Activated naive CD4-positive, alpha-beta T cell treated with anti-CD3 and anti-CD28 coated beads, Interleukin-2, amount 10 ng/mL, durations not matched to agents 7 days and 5 days (primary cell): Measurements from ENCODE around the gene COPG2.
"Not testable (repeated sequence)": the region's sequence is repeated elsewhere in the genome, so short reads cannot be mapped to it uniquely, and the experiment has no call there.

Experiments
- CTCF ChIA-PET: fragments of 350-600 bp; sonication (Branson Sonifier 250); formaldehyde crosslinking; loops from one replicate; lab custom pipeline; 2021; ENCODE audit warnings: antibody characterized with exemption; lab: Charles Lee
- DNase-seq: peaks from one replicate; pipeline ENCODE4 v3.0.0-alpha.2; 2020
- H3K27ac Mint-ChIP-seq: one replicate; pipeline ENCODE4 v1.8.0; 2021; ENCODE audit warnings: mild to moderate bottlenecking, moderate library complexity, mixed read lengths
- H3K27me3 Mint-ChIP-seq: one replicate; pipeline ENCODE4 v1.8.0; 2021; ENCODE audit warnings: mild to moderate bottlenecking, mixed read lengths
- H3K36me3 Mint-ChIP-seq: one replicate; pipeline ENCODE4 v1.8.0; 2021; ENCODE audit warnings: mixed read lengths
- H3K4me1 Mint-ChIP-seq: one replicate; pipeline ENCODE4 v1.8.0; 2021; ENCODE audit warnings: mixed read lengths
- H3K4me3 Mint-ChIP-seq: one replicate; pipeline ENCODE4 v1.8.0; 2021; ENCODE audit warnings: mild to moderate bottlenecking, moderate library complexity, mixed read lengths
- H3K9me3 Mint-ChIP-seq: one replicate; pipeline ENCODE4 v1.8.0; 2021; ENCODE audit warnings: mixed read lengths

COPG2 gene, protein sequence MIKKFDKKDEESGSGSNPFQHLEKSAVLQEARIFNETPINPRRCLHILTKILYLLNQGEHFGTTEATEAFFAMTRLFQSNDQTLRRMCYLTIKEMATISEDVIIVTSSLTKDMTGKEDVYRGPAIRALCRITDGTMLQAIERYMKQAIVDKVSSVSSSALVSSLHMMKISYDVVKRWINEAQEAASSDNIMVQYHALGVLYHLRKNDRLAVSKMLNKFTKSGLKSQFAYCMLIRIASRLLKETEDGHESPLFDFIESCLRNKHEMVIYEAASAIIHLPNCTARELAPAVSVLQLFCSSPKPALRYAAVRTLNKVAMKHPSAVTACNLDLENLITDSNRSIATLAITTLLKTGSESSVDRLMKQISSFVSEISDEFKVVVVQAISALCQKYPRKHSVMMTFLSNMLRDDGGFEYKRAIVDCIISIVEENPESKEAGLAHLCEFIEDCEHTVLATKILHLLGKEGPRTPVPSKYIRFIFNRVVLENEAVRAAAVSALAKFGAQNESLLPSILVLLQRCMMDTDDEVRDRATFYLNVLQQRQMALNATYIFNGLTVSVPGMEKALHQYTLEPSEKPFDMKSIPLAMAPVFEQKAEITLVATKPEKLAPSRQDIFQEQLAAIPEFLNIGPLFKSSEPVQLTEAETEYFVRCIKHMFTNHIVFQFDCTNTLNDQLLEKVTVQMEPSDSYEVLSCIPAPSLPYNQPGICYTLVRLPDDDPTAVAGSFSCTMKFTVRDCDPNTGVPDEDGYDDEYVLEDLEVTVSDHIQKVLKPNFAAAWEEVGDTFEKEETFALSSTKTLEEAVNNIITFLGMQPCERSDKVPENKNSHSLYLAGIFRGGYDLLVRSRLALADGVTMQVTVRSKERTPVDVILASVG

DNA sequence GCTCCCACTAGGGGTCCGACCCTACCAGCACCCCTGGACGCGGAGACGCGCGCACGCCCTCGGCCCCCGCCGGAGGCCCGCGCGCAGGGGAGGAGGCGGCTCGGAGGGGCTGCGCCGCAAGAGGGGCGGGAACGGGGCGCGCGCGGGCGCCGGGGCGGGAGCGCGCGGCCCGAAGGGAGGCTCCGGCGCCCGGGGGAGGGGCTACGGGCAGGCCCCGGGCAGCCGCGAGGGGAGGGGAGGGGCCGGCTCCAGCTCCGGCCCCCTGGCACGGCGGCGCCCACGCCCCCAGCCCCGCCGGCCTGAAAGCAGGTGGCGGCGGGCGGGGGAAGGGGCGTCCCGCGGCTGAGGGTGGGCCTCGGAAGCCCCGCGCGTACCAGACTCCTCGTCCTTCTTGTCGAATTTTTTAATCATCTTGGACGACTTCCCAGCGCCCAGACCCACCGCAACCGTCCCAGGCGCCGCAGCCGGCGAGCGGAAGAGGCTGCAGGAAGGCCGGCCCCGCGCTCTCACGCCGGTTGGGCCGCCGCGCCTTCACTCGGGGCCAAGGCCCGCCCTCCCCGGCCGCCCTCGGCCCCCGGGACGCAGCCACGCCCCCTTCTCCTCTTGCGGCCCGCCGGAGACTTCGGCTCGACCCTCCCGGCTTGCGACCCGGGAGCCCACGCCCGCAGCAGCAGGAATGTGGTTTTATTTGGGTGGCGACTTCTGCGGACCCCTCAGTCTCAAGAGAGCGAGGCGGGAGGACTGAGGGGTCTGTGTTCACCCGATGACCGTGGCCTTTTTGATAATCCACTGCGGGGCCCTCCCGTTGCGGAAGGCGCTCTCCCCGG lies at the start of gene COPG2:
Gene COPG2 (minus strand): TSS at position 491 of the 827 bp plus-strand sequence. CDS start 80 bp downstream, at position 411.
- peak within 1 kb of the TSS; percentile 88 for H3K4me3 Mint-ChIP-seq
- peak within 1 kb of the TSS; percentile 75 for H3K27ac Mint-ChIP-seq
- peak; percentile 80 for DNase-seq
- CTCF ChIA-PET: no interaction called here
- H3K4me1 Mint-ChIP-seq: peaks cover 19% of the 10 kb centered on the region
- H3K36me3 Mint-ChIP-seq: peaks cover 5% of the 10 kb centered on the region
- H3K27me3 Mint-ChIP-seq: peaks cover 12% of the 10 kb centered on the region
- no peaks in the 10 kb centered on the region for H3K9me3 Mint-ChIP-seq

DNA sequence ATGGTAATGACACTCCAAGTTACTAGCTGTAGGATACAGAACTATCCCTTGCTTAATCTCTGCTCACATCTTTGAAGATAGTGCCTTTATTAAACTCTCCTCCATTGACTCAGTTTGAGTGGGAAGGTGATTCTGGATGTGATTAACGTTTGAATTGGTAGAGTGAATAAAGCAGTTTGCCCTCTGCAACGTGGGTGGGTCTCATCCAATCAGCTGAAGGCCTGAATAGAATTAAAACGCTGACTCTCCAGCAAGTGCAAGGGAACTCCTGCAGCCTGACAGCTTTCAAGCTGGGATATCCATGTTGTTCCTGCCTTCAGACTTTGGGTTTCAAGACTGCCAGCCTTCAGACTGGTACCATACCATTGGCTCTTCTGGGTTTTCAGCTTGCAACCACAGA lies 43.9 kb upstream of the COPG2 start:
- Mint-ChIP-seq H3K36me3 (no peaks in the 10 kb centered on the region), H3K4me3 (no peak overlapping the region), H3K4me1 (no peaks in the 10 kb centered on the region), H3K27me3 (peaks cover 18% of the 10 kb centered on the region), H3K9me3 (no peaks in the 10 kb centered on the region), H3K27ac (no peak overlapping the region)
- DNase-seq: no peak
- CTCF ChIA-PET: no interaction called here

GRCh38 chr7:130708766-130709165 lies 40.2 kb upstream of the COPG2 start:
- Mint-ChIP-seq H3K9me3 (no peaks in the 10 kb centered on the region), H3K27me3 (peaks cover 16% of the 10 kb centered on the region), H3K27ac (no peak overlapping the region), H3K4me3 (no peak overlapping the region), H3K4me1 (no peaks in the 10 kb centered on the region), H3K36me3 (no peaks in the 10 kb centered on the region)
- DNase-seq: no peak
- CTCF ChIA-PET: no interaction called here

DNA sequence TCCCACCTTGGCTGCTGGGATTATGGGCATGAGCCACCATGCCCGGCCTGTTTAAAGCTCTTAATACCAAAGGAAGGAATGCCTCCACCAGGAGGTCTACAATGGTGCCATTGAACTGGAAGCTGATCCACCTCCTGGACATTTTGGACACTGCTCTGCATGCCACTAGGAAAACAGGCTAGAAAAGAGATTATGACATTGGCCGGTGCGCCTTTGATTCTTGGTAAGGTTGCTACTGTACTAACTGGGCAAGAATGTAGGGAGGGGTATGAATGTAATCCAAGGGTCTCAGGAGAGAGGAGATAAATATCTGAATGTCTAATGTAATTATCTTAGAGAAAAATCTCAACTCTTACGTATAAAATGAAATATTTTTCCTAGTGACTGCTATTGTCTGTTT lies 39.5 kb upstream of the COPG2 start:
- CTCF ChIA-PET: no interaction called here
- Mint-ChIP-seq H3K9me3 (no peaks in the 10 kb centered on the region), H3K36me3 (no peaks in the 10 kb centered on the region), H3K4me3 (no peak overlapping the region), H3K4me1 (no peaks in the 10 kb centered on the region), H3K27me3 (peaks cover 10% of the 10 kb centered on the region), H3K27ac (no peak overlapping the region)
- DNase-seq: no peak

DNA sequence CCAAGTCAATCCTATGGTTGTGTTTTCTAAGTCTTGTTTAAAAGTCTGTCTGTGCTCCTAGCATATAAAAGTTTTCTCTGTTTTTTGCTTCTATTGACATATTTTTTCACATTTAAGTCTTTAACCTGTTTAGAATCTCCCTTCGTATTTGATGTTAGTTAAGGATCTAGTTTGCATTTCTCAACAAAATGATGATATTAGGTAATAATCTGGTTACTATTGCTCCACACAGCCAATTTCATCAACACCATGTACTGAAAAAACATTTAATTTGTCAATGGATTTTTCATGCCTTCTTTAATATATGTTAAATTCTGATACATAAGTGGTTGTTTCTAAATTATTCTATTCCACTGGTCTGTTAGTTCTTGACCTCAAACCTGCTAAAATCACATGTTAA lies 35.3 kb upstream of the COPG2 start:
- CTCF ChIA-PET: no interaction called here
- H3K4me3 Mint-ChIP-seq: no peak overlapping the region

GRCh38 chr7:130701650-130702049 lies 33.1 kb upstream of the COPG2 start:
- H3K4me1 Mint-ChIP-seq: no peaks in the 10 kb centered on the region
- no peak for DNase-seq
- H3K36me3 Mint-ChIP-seq: no peaks in the 10 kb centered on the region
- no peaks in the 10 kb centered on the region for H3K9me3 Mint-ChIP-seq
- no peaks in the 10 kb centered on the region for H3K27me3 Mint-ChIP-seq
- H3K4me3 Mint-ChIP-seq: no peak overlapping the region
- CTCF ChIA-PET: no interaction called here
- H3K27ac Mint-ChIP-seq: no peak overlapping the region

More for the DNA sequence above, 35.3 kb upstream of the COPG2 start:
- Mint-ChIP-seq H3K36me3 (no peaks in the 10 kb centered on the region), H3K27ac (no peak overlapping the region), H3K9me3 (no peaks in the 10 kb centered on the region), H3K27me3 (peaks cover 2% of the 10 kb centered on the region), H3K4me1 (no peaks in the 10 kb centered on the region)
- DNase-seq: no peak

DNA sequence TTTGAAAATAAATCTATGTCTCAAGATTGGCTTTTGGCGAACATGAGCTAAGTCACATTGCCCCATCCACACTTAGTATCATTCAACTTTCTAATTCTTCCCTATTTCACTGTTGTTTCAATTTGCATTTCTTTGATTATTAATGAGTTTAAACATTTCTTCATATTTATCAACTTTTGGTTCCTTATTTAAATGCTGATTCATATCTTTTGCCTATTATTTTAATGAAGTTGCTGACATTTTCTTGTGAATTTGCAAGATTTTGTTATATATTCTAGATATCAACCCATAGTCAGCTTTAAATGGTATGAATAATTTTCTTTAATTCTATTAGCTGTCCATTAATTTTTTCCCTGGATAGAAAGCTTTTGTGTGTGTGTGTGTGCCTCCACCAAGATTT lies 32.2 kb upstream of the COPG2 start:
- Mint-ChIP-seq H3K27ac (no peak overlapping the region), H3K36me3 (no peaks in the 10 kb centered on the region), H3K4me3 (no peak overlapping the region), H3K4me1 (no peaks in the 10 kb centered on the region), H3K9me3 (no peaks in the 10 kb centered on the region), H3K27me3 (no peaks in the 10 kb centered on the region)
- DNase-seq: no peak
- CTCF ChIA-PET: interaction anchor here (0.9 kb wide), 1 partner anchor 459 kb away, joined by 3 read pairs; no protein-coding TSS in a partner anchor

DNA sequence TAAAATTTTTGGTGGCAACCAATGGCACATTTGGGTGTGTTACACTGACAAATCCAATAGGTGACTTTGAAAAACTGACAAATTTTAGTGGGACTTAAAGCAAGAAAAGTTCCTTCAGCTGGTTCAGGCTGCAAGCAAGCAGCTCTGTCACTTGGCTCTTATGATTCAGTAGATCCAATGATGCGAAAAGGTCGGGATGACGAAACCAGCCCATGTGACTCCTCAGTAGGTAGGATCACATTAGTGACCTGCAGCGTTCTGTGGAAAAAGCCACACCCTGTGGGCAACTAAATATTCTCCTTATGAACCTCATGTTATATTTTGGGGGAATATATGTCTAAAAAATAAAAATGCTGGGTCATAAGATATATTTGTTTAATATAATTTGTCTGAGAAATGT lies 31.1 kb upstream of the COPG2 start:
- no peak overlapping the region for H3K4me3 Mint-ChIP-seq
- no peak overlapping the region for H3K27ac Mint-ChIP-seq
- no peaks in the 10 kb centered on the region for H3K9me3 Mint-ChIP-seq
- DNase-seq: no peak
- H3K4me1 Mint-ChIP-seq: no peaks in the 10 kb centered on the region
- CTCF ChIA-PET: no interaction called here
- H3K36me3 Mint-ChIP-seq: no peaks in the 10 kb centered on the region
- H3K27me3 Mint-ChIP-seq: no peaks in the 10 kb centered on the region

DNA sequence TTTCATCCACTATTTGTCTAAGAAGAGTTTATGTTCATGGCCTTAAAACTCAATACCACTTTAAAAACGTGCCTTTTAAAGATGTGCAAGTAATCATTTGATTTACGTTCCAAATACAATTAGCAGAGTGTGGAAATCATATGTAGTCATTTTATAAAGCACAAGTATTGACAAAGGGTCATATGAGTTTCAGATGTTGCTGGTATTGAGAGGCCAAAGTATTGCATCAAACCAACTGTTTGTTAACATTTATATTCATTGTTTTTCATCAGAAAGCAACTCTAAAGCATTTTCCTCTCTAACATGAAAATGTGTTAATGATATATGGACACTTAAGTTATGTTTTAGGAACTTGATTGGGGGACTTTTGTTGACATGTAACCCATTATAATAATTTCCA lies 29.3 kb upstream of the COPG2 start:
- CTCF ChIA-PET: no interaction called here
- Mint-ChIP-seq H3K4me1 (no peaks in the 10 kb centered on the region), H3K27ac (no peak overlapping the region), H3K27me3 (no peaks in the 10 kb centered on the region), H3K4me3 (no peak overlapping the region), H3K9me3 (no peaks in the 10 kb centered on the region), H3K36me3 (no peaks in the 10 kb centered on the region)
- DNase-seq: no peak

DNA sequence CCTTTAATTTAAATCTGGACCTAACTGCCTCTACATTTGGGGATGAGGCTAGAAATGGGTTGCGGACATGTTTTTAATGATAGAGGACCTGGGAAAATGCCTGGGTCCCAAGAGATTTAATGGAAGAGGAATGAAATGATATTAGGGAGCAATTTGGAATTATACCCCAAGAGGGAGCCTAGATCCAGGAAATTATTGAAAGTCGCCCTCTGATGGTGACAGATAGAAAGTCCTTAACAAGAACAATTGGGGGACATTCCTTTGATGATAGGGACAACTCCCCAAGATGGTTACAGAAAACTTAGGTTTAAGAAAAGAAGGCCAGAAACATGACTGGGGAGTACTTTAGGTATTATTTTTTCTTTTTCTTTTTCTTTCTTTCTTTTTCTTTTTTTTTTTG lies 27.3 kb upstream of the COPG2 start:
- Mint-ChIP-seq H3K27me3 (no peaks in the 10 kb centered on the region), H3K36me3 (no peaks in the 10 kb centered on the region), H3K4me1 (no peaks in the 10 kb centered on the region), H3K4me3 (no peak overlapping the region), H3K27ac (no peak overlapping the region), H3K9me3 (peaks cover 10% of the 10 kb centered on the region)
- CTCF ChIA-PET: no interaction called here
- no peak for DNase-seq

GRCh38 chr7:130692396-130692795 lies 23.8 kb upstream of the COPG2 start:
- H3K36me3 Mint-ChIP-seq, H3K4me3 Mint-ChIP-seq, CTCF ChIA-PET: not testable (repeated sequence)

GRCh38 chr7:130689683-130690082 lies 21.1 kb upstream of the COPG2 start:
- CTCF ChIA-PET: no interaction called here
- Mint-ChIP-seq H3K36me3 (no peaks in the 10 kb centered on the region), H3K4me3 (no peak overlapping the region), H3K27me3 (peaks cover 4% of the 10 kb centered on the region), H3K9me3 (peaks cover 12% of the 10 kb centered on the region), H3K4me1 (no peaks in the 10 kb centered on the region), H3K27ac (no peak overlapping the region)
- DNase-seq: no peak

More at GRCh38 chr7:130692396-130692795, 23.8 kb upstream of the COPG2 start:
- not testable (repeated sequence) for H3K27ac Mint-ChIP-seq, H3K4me1 Mint-ChIP-seq, DNase-seq, H3K27me3 Mint-ChIP-seq
- peaks cover 12% of the 10 kb centered on the region for H3K9me3 Mint-ChIP-seq

- H3K27ac Mint-ChIP-seq: no peak overlapping the region
- CTCF ChIA-PET: no interaction called here
- no peaks in the 10 kb centered on the region for H3K4me1 Mint-ChIP-seq
- H3K9me3 Mint-ChIP-seq: peaks cover 2% of the 10 kb centered on the region
- no peaks in the 10 kb centered on the region for H3K36me3 Mint-ChIP-seq
- H3K27me3 Mint-ChIP-seq: peaks cover 4% of the 10 kb centered on the region
- DNase-seq: no peak
- no peak overlapping the region for H3K4me3 Mint-ChIP-seq
These were observed 14.5 kb upstream of the COPG2 start for GRCh38 chr7:130683026-130683425.

GRCh38 chr7:130674456-130674855 lies 5.9 kb upstream of the COPG2 start:
- CTCF ChIA-PET: no interaction called here
- H3K27ac Mint-ChIP-seq: no peak overlapping the region
- H3K27me3 Mint-ChIP-seq: peaks cover 10% of the 10 kb centered on the region
- H3K9me3 Mint-ChIP-seq: no peaks in the 10 kb centered on the region
- no peak for DNase-seq
- no peak overlapping the region for H3K4me3 Mint-ChIP-seq
- H3K36me3 Mint-ChIP-seq: no peaks in the 10 kb centered on the region
- peaks cover 4% of the 10 kb centered on the region for H3K4me1 Mint-ChIP-seq
